Ascending aorta (tissue), 2 donors: ENCODE results near the gene TBCB. TPM values are rescaled to one million over a fixed set of nuclear protein-coding genes. Genes with fewer than 3 reads are reported as not detected.

Experiments used
- DNase-seq, 2 donors: peaks; one replicate each; pipeline ENCODE4 v3.0.0-alpha.2; 2019; ENCODE audit warnings: low spot score in 2 of 2
- H3K27ac ChIP-seq, 2 donors: fragments of 200-600 bp; sonication (generic); one replicate each; pipeline ENCODE4 v1.5.1; 2016 to 2017; ENCODE audit warnings: mild to moderate bottlenecking in 1 of 2
- H3K27me3 ChIP-seq: fragments of 200-600 bp; sonication (generic); one replicate; pipeline ENCODE4 v1.5.1; 2017
- H3K36me3 ChIP-seq, 2 donors: fragments of 200-600 bp; sonication (generic); one replicate each; pipeline ENCODE4 v1.5.1; 2016
- H3K4me1 ChIP-seq, 2 donors: fragments of 200-600 bp; sonication (generic); one replicate each; pipeline ENCODE4 v1.5.1; 2016 to 2017; ENCODE audit warnings: mild to moderate bottlenecking in 1 of 2
- H3K4me3 ChIP-seq, 2 donors: fragments of 200-600 bp; sonication (generic); one replicate each; pipeline ENCODE4 v1.5.1; 2016 to 2017; ENCODE audit warnings: mild to moderate bottlenecking in 1 of 2
- H3K9me3 ChIP-seq, 2 donors: fragments of 200-600 bp; sonication (generic); one replicate each; pipeline ENCODE4 v1.5.1; 2016
- intact Hi-C: fragments of 100-400 bp; cut with DNase I; formaldehyde crosslinking; loops from one replicate; pipeline ENCODE4 v1.15.1; 2023
- total RNA-seq: library from RNA; depleted of rRNA; stranded (reverse); fragments of >200 nt; gene quantifications from one replicate; pipeline ENCODE4 v1.1.0, GENCODE V29; 2016
- TF ChIP-seq, protein P1 (sequence below), 3 experiments: fragments of 200-600 bp in 2 of 3; fragments of 450-650 bp in 1 of 3; sonication (generic) in 2 of 3; IDR thresholded peaks; one replicate each; pipeline ENCODE4 v1.5.1; 2016 to 2019; ENCODE audit warnings: antibody characterized with exemption in 3 of 3, mild to moderate bottlenecking in 1 of 3, moderate library complexity in 1 of 3

The TBCB gene
- total RNA-seq, 1 donor from 2014 or later = 129 TPM

DNA sequence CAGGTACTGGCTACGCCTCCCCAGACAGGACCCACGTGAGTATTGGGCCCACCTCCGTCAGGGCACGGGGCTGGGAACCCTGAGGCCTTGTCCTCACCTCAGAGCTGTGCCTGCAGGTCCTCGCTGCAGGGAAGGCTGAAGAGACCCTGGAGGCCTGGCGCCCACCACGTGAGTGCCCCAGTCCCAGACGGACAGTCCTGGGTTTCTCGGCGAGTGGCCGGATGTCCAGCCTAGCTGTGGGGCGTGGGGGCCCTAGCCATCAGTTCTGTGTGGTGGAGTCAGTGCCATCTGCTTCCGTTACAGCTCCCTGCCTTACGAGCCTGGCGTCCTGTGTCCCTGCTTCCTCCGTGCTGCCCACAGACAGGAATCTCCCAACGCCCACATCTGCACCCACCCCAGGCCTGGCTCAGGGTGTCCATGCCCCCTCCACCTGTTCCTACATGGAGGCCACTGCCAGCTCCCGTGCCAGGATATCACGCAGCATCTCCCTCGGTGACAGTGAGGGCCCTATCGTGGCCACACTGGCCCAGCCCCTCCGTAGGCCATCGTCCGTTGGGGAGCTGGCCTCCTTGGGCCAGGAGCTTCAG lies 12.1 kb upstream of the TBCB start:
- intact Hi-C loops = no loop called here
- Histone ChIP-seq H3K4me1 (no peaks in the 10 kb centered on the region), H3K27me3 (no peaks in the 10 kb centered on the region), H3K4me3 (no peak overlapping the region), H3K27ac (no peak overlapping the region), H3K36me3 (no peaks in the 10 kb centered on the region), H3K9me3 (no peaks in the 10 kb centered on the region)
- no peak for DNase-seq
- TF ChIP-seq, protein P1, sequence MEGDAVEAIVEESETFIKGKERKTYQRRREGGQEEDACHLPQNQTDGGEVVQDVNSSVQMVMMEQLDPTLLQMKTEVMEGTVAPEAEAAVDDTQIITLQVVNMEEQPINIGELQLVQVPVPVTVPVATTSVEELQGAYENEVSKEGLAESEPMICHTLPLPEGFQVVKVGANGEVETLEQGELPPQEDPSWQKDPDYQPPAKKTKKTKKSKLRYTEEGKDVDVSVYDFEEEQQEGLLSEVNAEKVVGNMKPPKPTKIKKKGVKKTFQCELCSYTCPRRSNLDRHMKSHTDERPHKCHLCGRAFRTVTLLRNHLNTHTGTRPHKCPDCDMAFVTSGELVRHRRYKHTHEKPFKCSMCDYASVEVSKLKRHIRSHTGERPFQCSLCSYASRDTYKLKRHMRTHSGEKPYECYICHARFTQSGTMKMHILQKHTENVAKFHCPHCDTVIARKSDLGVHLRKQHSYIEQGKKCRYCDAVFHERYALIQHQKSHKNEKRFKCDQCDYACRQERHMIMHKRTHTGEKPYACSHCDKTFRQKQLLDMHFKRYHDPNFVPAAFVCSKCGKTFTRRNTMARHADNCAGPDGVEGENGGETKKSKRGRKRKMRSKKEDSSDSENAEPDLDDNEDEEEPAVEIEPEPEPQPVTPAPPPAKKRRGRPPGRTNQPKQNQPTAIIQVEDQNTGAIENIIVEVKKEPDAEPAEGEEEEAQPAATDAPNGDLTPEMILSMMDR (IDR thresholded peaks at IDR 0.05) = no peak

DNA sequence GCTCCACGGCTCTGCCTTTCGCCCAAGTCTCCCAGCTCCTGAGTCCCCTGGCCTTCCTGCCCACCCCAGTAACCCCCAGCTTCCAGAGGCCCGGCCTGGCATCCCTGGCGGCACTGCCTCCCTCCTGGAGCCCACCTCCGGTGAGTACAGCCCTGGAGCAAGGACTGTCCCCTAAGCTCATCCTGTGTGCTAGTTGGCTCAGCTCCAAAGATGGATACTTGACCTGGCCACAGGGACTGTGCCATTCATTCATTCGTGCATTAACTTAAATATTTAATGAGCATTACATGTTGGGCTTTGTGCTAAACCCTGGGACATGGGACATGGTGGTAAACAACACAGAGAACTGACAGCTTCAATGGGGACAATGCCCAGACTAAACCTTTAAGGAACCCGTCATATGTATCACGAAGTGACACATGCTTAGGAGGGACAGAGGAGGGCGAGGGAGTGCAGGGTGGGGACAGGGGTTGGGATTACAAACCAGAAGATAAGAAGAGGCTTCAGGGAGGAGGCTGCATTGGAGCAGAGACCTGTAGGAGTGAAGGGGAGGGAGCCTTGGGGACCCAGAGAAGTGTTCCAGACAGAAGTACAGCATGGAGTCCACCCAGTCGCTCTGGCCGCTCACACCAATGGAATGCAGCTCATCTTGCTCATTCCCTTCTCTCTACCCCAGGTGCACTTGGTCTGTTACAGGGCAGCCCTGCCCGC lies 11.3 kb upstream of the TBCB start:
- intact Hi-C loops = no loop called here
- no peaks in the 10 kb centered on the region for H3K36me3 ChIP-seq
- H3K4me3 ChIP-seq = no peak overlapping the region
- no peak overlapping the region for H3K27ac ChIP-seq
- DNase-seq = no peak
- no peaks in the 10 kb centered on the region for H3K4me1 ChIP-seq
- no peaks in the 10 kb centered on the region for H3K27me3 ChIP-seq
- H3K9me3 ChIP-seq = no peaks in the 10 kb centered on the region
- TF ChIP-seq, protein P1 (IDR thresholded peaks at IDR 0.05) = no peak

DNA sequence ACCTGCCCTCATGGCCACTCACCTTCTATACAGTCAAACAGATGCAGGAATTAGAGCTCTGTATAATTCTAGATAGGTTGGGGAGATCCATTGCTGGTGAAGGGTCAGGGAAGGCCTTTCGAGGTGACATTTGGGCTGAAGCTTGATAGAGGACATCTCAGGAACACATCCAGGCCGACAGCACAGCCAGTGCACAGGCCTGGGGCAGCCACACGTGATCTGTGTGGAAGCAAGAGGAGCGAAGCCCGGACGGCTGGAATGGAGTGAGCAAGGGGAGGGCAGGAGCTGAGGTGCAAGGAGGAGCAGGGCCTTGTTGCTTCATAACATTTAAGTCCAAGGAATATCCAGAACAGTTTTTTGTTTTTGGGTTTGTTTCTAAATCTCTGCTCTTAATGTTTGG lies 8.8 kb upstream of the TBCB start:
- Histone ChIP-seq H3K4me3 (no peak overlapping the region), H3K36me3 (peaks cover 0 to 2% of the 10 kb centered on the region in 2 donors), H3K27ac (no peak overlapping the region), H3K4me1 (no peaks in the 10 kb centered on the region), H3K9me3 (no peaks in the 10 kb centered on the region), H3K27me3 (no peaks in the 10 kb centered on the region)
- intact Hi-C loops = no loop called here
- DNase-seq = no peak
- TF ChIP-seq, protein P1 (IDR thresholded peaks at IDR 0.05) = no peak

DNA sequence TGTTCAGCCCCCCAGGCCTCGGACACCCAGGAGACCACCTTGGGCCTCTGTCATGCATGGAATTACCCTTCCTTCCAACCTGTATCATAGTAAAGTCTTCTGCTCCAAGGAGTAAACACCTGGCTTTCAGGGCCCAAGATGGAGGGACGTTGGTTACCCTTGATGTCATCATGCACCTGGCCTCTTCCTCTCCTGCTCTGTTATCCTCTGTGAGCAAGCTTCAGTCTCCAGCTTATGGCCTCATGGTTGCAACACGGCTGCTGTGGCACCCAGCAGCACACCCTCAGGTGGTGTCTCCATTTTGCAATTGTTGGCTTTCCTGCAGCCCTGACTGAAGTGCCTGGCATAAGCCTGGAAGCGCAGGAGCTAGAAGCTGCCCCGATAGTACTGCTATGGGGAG lies 8.3 kb upstream of the TBCB start:
- DNase-seq = no peak
- no peaks in the 10 kb centered on the region for H3K27me3 ChIP-seq

DNA sequence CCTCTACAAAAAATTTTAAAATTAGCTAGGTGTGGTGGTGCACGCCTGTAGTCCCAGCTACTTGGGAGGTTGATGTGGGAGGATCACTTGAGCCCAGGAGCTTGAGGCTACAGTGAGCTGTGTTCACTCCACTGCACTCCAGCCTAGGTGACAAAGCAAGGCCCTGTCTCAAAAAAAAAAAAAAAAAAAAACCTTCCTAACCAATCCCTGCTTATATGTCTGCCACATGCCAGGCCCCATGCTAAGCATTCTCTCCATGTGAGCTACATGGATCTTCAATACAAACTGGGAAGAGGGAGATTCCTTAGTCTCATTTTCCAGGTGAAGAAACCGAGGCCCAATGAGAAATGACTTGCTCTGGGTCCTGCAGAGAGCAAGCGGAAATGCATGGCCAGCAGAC lies 6.6 kb upstream of the TBCB start:
- H3K4me3 ChIP-seq = no peak overlapping the region
- intact Hi-C loops = no loop called here
- peaks cover 9 to 17% of the 10 kb centered on the region in 2 donors for H3K36me3 ChIP-seq
- H3K9me3 ChIP-seq = no peaks in the 10 kb centered on the region
- DNase-seq = no peak
- peaks cover 0 to 5% of the 10 kb centered on the region in 2 donors for H3K4me1 ChIP-seq
- TF ChIP-seq, protein P1 (IDR thresholded peaks at IDR 0.05) = no peak
- H3K27me3 ChIP-seq = no peaks in the 10 kb centered on the region
- no peak overlapping the region for H3K27ac ChIP-seq

More for the DNA sequence above, 8.3 kb upstream of the TBCB start:
- Histone ChIP-seq H3K36me3 (peaks cover 0 to 3% of the 10 kb centered on the region in 2 donors), H3K9me3 (no peaks in the 10 kb centered on the region), H3K4me1 (no peaks in the 10 kb centered on the region), H3K27ac (no peak overlapping the region), H3K4me3 (no peak overlapping the region)
- TF ChIP-seq, protein P1 (IDR thresholded peaks at IDR 0.05) = no peak
- intact Hi-C loops = no loop called here
